HEK293 (cell line): ENCODE results near the gene TBX10.

Source experiments
- CTCF ChIA-PET: fragments of 350-600 bp; formaldehyde crosslinking; extraction: SDS; loops from one replicate; lab custom pipeline; 2021; ENCODE audit warnings: antibody characterized with exemption; lab: Yijun Ruan, JAX
- POLR2A ChIA-PET: fragments of 300-600 bp; formaldehyde crosslinking; extraction: SDS; loops from one replicate; lab custom pipeline; 2020; ENCODE audit warnings: antibody characterized with exemption, inconsistent platforms; lab: Yijun Ruan, JAX
- H3K27ac ChIP-seq: fragments of 200-500 bp; sonication (Bioruptor generic); 2 replicates; pipeline ENCODE4 v1.5.1; 2014; ENCODE audit warnings: low read depth, low read length, control low read depth, inconsistent platforms; ENCODE audit errors: extremely low read depth
- H3K36me3 ChIP-seq, 2 experiments: fragments of 200-500 bp in 1 of 2; sonication (Bioruptor generic) in 1 of 2; 1 replicate in 1 of 2; 2 replicates in 1 of 2; pipeline ENCODE4 v1.5.1; 2014 to 2017; ENCODE audit warnings: inconsistent platforms in 2 of 2, low read length in 2 of 2; ENCODE audit not compliant: control insufficient read depth in 2 of 2, insufficient read depth in 1 of 2
- H3K4me1 ChIP-seq: fragments of 200-500 bp; sonication (Bioruptor generic); 2 replicates; pipeline ENCODE4 v1.5.1; 2014; ENCODE audit warnings: mild to moderate bottlenecking, low read length, inconsistent platforms; ENCODE audit not compliant: control insufficient read depth, insufficient read depth
- H3K4me3 ChIP-seq: 2 replicates; pipeline ENCODE4 v1.5.1; 2011; ENCODE audit warnings: low read depth, mild to moderate bottlenecking, control low read depth, low read length, moderate library complexity
- H3K9me3 ChIP-seq: fragments of 200-500 bp; sonication (Bioruptor generic); 2 replicates; pipeline ENCODE4 v1.5.1; 2014; ENCODE audit warnings: low read depth, low read length, inconsistent platforms; ENCODE audit not compliant: control insufficient read depth, insufficient read depth
- EGR2 ChIP-seq: fragments of 450-650 bp; formaldehyde crosslinking; IDR thresholded peaks from 2 replicates; pipeline ENCODE4 v1.5.1; 2016; ENCODE audit warnings: low read depth, missing biosample characterization, missing genetic modification characterization
- KLF8 ChIP-seq: fragments of 450-650 bp; formaldehyde crosslinking; IDR thresholded peaks from 2 replicates; pipeline ENCODE4 v1.5.1; 2016; ENCODE audit warnings: missing biosample characterization, missing genetic modification characterization
- MEIS1 ChIP-seq: sonication (generic); formaldehyde crosslinking; IDR thresholded peaks from 2 replicates; pipeline ENCODE4 v1.8.1; 2022; ENCODE audit warnings: missing genetic modification reagents, mild to moderate bottlenecking, borderline replicate concordance
- MYNN ChIP-seq: fragments of 450-650 bp; formaldehyde crosslinking; IDR thresholded peaks from 2 replicates; pipeline ENCODE4 v1.5.1; 2016; ENCODE audit warnings: missing biosample characterization, missing genetic modification characterization, borderline replicate concordance
- SP7 ChIP-seq: fragments of 450-650 bp; formaldehyde crosslinking; IDR thresholded peaks from 2 replicates; pipeline ENCODE4 v1.5.1; 2016; ENCODE audit warnings: missing biosample characterization, missing genetic modification characterization
- ZBTB1 ChIP-seq: fragments of 450-650 bp; formaldehyde crosslinking; IDR thresholded peaks from 2 replicates; pipeline ENCODE4 v1.5.1; 2016; ENCODE audit warnings: missing biosample characterization, missing genetic modification characterization
- ZBTB49 ChIP-seq: fragments of 450-650 bp; formaldehyde crosslinking; IDR thresholded peaks from 2 replicates; pipeline ENCODE4 v1.5.1; 2016; ENCODE audit warnings: missing biosample characterization, missing genetic modification characterization, low read depth
- ZBTB6 ChIP-seq: fragments of 450-650 bp; formaldehyde crosslinking; IDR thresholded peaks from 2 replicates; pipeline ENCODE4 v1.5.1; 2017; ENCODE audit warnings: missing biosample characterization, missing genetic modification characterization
- ZNF155 ChIP-seq: fragments of 450-650 bp; formaldehyde crosslinking; IDR thresholded peaks from 2 replicates; pipeline ENCODE4 v1.5.1; 2016; ENCODE audit warnings: missing biosample characterization, missing genetic modification characterization
- ZNF157 ChIP-seq: fragments of 450-650 bp; formaldehyde crosslinking; IDR thresholded peaks from 2 replicates; pipeline ENCODE4 v1.5.1; 2016; ENCODE audit warnings: missing biosample characterization, missing genetic modification characterization
- ZNF239 ChIP-seq: fragments of 450-650 bp; formaldehyde crosslinking; IDR thresholded peaks from 2 replicates; pipeline ENCODE4 v1.5.1; 2016; ENCODE audit warnings: missing biosample characterization, missing genetic modification characterization
- ZNF248 ChIP-seq: fragments of 450-650 bp; formaldehyde crosslinking; IDR thresholded peaks from 2 replicates; pipeline ENCODE4 v1.5.1; 2017; ENCODE audit warnings: missing biosample characterization, missing genetic modification characterization
- ZNF394 ChIP-seq: fragments of 450-650 bp; formaldehyde crosslinking; IDR thresholded peaks from 2 replicates; pipeline ENCODE4 v1.5.1; 2016; ENCODE audit warnings: missing biosample characterization, missing genetic modification characterization, mild to moderate bottlenecking, moderate library complexity, borderline replicate concordance
- ZNF473 ChIP-seq: fragments of 450-650 bp; formaldehyde crosslinking; IDR thresholded peaks from 2 replicates; pipeline ENCODE4 v1.5.1; 2017; ENCODE audit warnings: missing biosample characterization, missing genetic modification characterization
- ZNF514 ChIP-seq: fragments of 450-650 bp; formaldehyde crosslinking; IDR thresholded peaks from 2 replicates; pipeline ENCODE4 v1.5.1; 2016; ENCODE audit warnings: missing biosample characterization, missing genetic modification characterization
- ZNF561 ChIP-seq: fragments of 450-650 bp; IDR thresholded peaks from 2 replicates; pipeline ENCODE4 v1.5.1; 2018; ENCODE audit warnings: missing biosample characterization, missing genetic modification characterization, borderline replicate concordance
- ZNF610 ChIP-seq: fragments of 450-650 bp; formaldehyde crosslinking; IDR thresholded peaks from 2 replicates; pipeline ENCODE4 v1.5.1; 2016; ENCODE audit warnings: missing biosample characterization, missing genetic modification characterization, borderline replicate concordance
- ZNF76 ChIP-seq: fragments of 450-650 bp; formaldehyde crosslinking; IDR thresholded peaks from 2 replicates; pipeline ENCODE4; 2016; ENCODE audit warnings: low read depth, missing biosample characterization, missing genetic modification characterization, borderline replicate concordance
- TF ChIP-seq, protein P1 (sequence below): fragments of 450-650 bp; formaldehyde crosslinking; IDR thresholded peaks from 2 replicates; pipeline ENCODE4 v1.5.1; 2017; ENCODE audit warnings: missing biosample characterization, mild to moderate bottlenecking, missing genetic modification characterization, moderate library complexity
- TF ChIP-seq, protein P2 (sequence below): fragments of 450-650 bp; IDR thresholded peaks from 2 replicates; pipeline ENCODE4 v1.5.1; 2018; ENCODE audit warnings: missing biosample characterization, mild to moderate bottlenecking, missing genetic modification characterization

The TBX10 gene

DNA sequence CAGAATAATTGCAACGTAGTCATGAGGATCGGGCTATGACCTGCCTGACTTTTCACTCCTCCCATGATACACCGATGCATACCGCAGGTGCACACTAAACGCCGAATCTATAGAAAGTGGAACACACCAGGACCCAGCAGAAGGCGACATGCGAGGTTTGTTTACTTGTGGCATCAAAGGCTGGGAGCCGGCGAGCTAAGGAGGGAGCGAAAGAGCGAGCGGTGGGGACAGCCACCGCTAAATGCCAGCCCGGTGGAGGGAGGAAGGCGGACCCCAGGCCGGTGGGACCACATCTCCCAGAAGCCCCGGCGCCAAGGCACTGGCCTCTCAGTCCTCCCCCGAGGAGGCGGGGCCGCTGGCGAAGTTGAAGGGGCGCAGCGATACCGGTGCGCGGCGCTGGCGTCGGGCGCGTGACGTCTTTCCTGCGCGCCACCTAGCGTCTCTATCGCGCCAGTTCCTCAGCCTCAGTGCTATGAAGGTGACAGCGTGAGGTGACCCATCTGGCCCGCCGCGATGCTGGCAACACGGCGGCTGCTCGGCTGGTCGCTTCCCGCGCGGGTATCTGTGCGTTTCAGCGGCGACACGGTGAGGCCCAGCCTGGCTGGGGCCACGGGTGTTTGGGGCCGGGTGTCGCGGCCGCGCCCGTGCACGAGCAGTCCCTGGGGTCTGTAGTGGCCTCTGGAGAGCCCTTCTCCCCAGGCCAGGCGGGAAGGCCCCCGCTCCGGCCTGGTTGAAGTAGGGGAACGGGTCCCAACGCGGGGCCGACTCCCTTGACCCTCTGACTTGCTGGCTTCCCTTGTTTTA lies 32.9 kb downstream of the TBX10 start, which contains the start of gene NDUFV1 (continued):
- TF ChIP-seq ZBTB6 (peak; percentile 94), KLF8 (tag by site-specific recombination) (peak; percentile 56; the same call in 1 of the 2 replicates)
- TF ChIP-seq, protein P1, sequence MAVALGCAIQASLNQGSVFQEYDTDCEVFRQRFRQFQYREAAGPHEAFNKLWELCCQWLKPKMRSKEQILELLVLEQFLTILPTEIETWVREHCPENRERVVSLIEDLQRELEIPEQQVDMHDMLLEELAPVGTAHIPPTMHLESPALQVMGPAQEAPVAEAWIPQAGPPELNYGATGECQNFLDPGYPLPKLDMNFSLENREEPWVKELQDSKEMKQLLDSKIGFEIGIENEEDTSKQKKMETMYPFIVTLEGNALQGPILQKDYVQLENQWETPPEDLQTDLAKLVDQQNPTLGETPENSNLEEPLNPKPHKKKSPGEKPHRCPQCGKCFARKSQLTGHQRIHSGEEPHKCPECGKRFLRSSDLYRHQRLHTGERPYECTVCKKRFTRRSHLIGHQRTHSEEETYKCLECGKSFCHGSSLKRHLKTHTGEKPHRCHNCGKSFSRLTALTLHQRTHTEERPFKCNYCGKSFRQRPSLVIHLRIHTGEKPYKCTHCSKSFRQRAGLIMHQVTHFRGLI (tag by site-specific recombination), result no peak

DNA sequence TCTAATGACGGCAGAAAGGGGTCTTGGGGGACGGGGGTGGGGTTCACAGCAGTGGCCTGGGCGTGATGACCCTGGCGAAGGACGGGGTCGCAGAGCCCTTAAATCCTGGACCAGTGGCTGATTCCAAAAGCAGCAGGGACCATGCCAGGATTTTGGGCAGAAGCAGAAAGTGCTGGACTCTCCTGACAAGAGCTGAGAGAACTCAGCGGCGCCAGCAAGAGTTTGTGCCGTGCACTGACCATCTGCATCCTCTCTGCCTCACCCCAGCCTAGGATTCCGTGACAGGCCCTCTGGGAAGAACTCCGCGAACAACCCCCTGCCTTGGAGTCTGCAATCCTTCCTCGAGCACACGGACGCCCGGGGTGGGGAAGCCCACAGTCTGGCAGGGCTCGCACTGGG lies 33.5 kb downstream of the TBX10 start:
- H3K4me1 ChIP-seq, result no peaks in the 10 kb centered on the region
- no peak for TF ChIP-seq ZNF248 (tag by site-specific recombination)
- no peak for TF ChIP-seq SP7
- no peak for TF ChIP-seq ZNF157
- no peak for TF ChIP-seq MEIS1 (CRISPR knock-in tag)
- TF ChIP-seq ZNF239 (tag by site-specific recombination), result no peak
- no peak for TF ChIP-seq ZNF610 (tag by site-specific recombination)
- TF ChIP-seq MYNN (tag by site-specific recombination), result no peak
- TF ChIP-seq ZNF155 (tag by site-specific recombination), result no peak
- no peak for TF ChIP-seq ZBTB6
- no peak for TF ChIP-seq ZBTB1 (tag by site-specific recombination)
- TF ChIP-seq ZNF473 (tag by site-specific recombination), result no peak
- TF ChIP-seq ZBTB49 (tag by site-specific recombination), result no peak
- TF ChIP-seq ZNF394 (tag by site-specific recombination), result no peak
- TF ChIP-seq ZNF76 (tag by site-specific recombination), result no peak
- TF ChIP-seq, protein P2, sequence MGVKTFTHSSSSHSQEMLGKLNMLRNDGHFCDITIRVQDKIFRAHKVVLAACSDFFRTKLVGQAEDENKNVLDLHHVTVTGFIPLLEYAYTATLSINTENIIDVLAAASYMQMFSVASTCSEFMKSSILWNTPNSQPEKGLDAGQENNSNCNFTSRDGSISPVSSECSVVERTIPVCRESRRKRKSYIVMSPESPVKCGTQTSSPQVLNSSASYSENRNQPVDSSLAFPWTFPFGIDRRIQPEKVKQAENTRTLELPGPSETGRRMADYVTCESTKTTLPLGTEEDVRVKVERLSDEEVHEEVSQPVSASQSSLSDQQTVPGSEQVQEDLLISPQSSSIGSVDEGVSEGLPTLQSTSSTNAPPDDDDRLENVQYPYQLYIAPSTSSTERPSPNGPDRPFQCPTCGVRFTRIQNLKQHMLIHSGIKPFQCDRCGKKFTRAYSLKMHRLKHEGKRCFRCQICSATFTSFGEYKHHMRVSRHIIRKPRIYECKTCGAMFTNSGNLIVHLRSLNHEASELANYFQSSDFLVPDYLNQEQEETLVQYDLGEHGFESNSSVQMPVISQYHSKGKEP (tag by site-specific recombination), result no peak
- no peak for TF ChIP-seq ZNF514 (tag by site-specific recombination)
- TF ChIP-seq ZNF561 (tag by site-specific recombination), result no peak
- TF ChIP-seq EGR2 (tag by site-specific recombination), result no peak
- TF ChIP-seq, all 188 proteins: peak for 0
- Histone ChIP-seq H3K36me3 (peaks cover 0 to 27% of the 10 kb centered on the region in 2 experiments; a peak in 1 of 3 replicates), H3K9me3 (no peaks in the 10 kb centered on the region), H3K27ac (no peak overlapping the region), H3K4me3 (peak overlapping the region; percentile 96)
- CTCF ChIA-PET, result no interaction called here
- POLR2A ChIA-PET, result interaction anchor here (0.6 kb wide), 1 partner anchor 34 kb away, joined by 3 read pairs; no protein-coding TSS in a partner anchor
